CD4-positive, alpha-beta T cell treated with Interleukin-2 at 100 ng/mL for 4 hours (primary cell): ENCODE measurements around the gene PRKD2.

Experiments
- DNase-seq: peaks from one replicate; pipeline ENCODE4 v3.0.0-alpha.2; 2020; ENCODE audit warnings: low spot score

The PRKD2 gene

DNA sequence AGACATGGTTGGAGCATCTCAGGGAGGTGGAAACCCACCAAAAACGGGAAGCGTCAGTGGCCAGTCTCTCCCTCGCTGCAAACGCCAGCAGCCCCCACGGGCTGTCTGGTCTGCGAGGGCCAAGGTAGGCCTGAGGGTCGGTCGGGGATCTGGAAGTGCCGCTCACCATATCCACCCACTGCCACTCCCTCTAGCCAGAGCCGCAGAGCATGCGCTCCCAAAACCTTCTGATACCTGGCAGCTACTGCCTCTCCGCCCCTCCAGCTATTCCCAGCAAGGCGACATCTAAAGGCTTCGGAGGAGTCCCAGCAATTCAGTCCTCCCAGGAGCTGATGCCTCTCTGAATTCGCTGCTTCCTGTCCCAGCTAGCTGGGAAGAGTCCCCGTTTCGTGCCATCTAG is 24.5 kb upstream of the PRKD2 start:
- no peak for DNase-seq

DNA sequence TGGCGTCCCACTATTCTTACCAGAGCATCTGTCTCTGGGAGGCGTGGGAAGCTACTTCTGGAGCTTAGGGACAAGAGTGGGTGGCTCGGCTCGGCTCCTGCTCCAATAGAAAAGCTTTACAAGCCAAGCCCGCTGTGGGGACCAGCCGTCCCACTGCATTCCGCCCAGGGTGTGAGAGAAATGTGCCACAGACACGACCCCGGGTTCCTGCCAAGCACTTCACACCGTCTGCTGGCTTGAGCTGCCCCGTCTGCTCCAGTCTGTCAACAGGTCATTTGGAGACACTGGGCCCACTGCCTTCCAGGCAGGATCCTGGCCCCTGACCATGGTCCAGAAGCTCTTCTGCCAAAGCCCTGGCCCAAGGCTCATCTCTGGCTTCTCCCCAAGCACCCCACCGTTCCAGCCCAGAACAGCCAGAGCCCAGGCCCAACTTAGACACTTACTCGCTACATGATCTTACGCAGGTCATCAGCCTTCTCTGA is 22.4 kb upstream of the PRKD2 start:
- DNase-seq = no peak

DNA sequence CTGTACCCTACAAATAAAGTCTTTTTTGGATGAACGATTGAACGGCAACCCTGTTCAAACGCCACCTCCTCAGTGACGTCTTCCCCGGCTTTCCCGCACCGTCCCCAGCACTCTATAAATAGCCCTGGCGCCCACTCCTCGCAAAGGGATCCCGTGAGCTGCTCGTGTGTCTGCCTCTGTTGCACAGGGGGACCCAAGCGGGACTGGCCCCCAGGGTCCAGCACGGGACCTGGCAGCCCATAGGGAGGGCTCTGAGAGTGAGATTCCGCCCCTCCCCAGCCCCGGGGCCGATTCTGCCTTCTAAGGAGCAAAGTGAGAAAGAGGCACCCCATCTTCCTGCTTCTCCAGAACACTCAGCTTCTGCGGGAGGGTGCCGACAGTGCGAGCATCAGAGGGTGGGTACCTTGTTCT is 20.9 kb upstream of the PRKD2 start:
- DNase-seq = no peak

DNA sequence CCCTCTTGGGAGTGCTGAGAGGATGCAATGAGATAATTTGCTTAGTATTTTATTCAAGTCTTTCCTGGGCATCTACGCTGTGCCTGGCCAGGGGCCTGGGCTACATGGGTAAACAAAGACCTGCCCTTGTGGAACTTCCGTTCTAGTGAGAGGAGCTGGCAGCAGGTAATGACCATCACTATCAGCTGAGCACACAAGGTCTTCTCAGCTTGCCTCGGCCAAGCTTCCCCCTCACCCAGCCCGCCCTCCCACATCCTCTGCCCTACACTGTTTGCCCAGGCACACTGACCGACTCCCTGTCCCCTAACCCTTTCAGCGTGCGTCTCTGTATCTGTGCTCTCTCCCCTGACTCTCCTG is 20.4 kb upstream of the PRKD2 start:
- DNase-seq = no peak

DNA sequence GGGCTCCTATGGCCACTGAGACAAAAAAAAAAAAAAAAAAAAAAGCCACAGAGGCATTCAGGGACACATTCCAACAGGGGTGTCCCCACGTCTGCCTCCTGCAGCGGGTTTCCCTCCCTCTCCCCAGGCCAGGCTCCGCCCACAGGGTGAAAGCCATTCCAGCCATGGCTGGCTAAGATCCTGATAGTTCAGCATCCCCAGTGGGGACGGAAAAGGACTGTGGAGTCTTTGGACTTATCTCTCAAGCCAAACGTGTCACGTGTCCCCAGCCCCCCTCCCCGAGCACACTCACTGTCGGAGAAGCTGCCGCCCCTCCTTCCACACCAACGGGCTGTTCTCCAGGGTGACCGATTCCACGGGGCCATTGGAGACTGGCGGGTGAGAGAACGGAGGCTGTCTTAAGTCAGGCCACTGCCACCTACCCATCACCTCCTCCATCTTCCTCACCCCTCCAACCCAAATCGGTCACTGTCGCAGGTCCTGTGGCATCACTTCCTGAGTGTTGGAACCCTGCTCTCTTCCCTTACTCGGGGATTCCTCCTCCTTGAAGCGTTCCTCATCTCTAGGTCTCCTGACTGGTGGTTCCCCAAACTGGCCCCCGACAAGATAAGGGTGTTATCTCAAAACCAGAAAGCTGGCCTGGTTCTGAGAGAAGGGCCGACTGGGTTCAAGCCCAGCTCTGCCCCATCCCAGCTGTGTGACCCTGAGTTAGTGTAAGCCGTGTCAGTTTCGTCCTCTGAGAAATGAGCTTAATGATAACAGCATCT is 19.8 kb upstream of the PRKD2 start:
- no peak for DNase-seq

DNA sequence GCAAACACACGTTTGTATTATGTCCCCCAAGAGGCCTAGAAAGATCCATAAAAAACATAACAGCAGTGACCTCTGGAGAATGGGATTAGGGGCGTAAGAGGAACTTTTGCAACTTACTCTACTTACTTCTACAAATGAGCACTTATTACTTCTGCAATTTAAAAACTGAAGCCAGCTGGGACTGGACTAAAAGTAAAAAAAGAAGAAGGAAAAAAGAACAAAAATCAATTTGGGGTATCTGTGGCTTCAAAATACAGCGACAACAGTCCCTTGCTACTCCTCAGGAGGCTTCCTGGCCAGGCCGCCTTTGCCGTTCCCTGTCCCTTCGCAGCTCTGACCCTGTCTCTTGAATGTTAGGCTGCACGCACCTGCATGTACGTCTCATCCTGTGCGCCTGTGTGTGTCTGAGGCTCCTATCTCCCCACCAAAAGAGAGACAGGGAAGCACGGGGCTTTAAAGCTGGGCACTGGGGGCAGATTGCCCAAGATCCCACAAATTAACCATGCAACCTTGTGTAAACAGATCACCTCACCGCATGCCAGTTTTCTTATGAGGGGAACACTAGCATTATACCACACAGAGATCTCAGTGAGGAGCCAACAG is 16.9 kb upstream of the PRKD2 start:
- DNase-seq = no peak

DNA sequence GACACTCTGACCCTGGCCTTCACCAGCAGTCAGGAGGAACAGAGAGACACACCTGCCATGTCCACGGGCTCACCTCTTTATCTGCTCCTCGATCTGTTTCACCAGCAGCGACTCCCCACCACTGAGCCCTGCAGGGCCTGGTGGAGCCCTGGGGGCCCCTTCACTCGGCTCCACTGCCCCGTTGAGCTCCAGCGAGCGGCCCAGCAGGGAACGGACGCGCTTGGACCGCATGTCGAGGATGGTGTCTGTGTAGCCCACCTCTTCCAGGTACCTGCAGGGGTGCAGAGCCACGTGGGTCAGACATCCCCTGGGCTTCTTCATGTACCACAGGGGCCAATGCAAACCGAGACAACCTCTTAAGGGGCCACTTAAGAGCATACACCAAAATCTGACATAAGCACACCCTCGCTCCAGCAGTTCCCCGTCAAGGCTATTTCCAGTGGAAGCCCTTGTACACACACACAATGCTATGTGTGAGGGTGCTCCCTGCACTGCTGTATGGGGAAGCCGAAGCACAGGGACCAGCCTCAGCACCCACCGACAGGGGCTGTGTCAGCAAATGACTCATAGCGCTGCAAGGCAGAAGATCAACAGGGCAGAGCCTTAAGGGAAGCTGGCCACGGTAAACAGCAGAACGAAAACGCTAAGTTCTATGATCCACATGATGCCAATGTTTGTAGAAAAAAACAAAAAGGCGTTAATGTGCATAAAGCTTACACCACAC is 16.2 kb upstream of the PRKD2 start:
- no peak for DNase-seq

DNA sequence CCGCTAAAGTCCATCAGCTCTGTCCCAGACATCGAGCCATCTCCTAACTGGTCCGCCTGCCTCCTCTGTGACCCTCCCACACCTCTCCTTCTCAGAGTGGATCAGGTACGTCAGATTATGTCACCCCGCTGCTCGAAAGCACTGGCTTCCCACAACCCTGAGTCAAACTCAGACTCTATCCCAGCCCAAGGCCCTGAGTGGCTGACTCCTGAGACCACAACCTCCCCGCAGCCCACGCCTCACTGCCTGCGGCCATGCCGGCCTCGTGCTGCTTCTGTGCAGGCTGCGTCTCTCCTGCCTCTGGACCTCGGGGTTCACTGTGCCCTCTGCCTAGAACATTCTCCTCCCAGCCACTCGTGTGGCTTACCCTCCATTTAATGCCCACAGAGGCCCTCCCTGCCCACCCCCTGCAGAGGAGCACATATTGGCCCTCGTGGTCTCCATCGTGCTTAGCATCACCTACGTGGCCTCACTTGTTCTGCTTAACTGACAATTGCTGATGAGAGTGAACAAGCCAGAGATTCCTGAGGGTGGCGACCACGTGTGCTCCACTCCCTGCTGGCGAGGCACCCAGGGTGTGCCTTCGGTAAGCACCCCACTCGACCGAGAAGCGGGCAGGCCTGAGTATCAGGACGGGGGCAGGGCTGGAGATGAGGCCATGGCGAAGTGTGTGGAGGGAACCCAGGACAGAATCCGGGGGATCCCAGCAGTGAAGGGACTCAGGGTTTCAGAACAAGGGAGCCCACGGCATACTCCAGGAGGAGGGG is 15.4 kb upstream of the PRKD2 start:
- DNase-seq = no peak

DNA sequence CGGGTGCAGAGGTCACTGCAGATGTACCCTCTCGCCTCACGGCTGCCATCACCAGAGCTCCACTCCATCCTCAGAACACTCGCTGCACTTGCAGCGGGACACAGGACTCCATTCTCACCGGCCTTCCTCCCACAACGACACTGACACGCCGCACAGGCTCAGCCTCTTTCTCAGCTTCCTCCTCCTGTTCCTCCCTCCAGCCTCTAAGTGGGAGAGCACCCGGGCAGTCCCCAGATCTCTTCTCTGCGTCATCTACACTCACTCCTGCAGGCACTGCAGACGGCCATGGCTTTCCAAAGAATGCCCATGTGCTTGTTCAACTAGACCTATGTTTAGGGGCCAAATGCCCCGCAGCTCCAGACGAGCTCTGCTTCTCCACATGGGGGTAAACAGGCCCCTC is 14.7 kb upstream of the PRKD2 start:
- DNase-seq = no peak

DNA sequence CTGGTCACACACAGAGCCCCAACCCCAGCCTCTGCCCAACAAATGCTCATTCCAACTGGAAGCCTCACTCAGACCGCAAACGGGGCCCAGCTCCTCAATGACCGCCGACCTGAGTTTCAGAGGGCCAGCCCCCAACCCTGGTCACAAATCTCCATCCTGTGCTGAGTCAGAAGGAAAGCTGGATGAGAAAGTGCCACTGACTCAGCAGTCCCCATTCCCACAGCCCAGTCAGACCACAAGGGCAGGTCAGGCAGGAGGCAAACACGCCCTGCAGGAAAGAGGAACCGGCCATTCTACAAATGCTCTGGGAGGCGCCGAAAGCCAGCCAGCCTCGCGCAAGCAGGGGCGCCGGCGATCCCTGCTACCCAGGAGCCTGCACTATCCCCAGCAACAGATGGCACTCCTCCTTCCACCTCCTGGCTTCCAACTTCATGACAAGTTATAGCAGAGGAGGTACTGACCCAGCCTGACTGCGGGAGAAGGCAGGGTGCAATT is 14.1 kb upstream of the PRKD2 start:
- no peak for DNase-seq

DNA sequence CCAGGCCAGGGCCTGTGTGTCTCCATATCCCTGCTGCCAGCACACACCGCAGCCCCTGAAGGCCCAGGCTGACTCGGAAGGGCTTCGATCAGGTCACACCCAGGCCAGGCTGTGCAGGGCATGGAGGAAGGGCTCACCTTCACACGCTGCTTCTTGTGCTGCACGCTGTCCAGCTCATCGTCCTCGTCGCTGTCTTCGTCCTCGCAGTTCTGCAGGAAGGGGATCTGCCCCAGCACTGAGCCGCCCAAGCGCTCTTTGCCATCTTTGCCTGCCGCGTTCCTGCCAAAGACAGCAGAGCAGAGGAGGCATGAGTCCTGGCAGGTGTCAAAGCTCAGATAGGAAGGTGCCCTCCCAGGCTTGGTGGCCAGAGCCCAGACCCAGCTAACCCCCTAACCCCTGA is 13.7 kb upstream of the PRKD2 start:
- no peak for DNase-seq

DNA sequence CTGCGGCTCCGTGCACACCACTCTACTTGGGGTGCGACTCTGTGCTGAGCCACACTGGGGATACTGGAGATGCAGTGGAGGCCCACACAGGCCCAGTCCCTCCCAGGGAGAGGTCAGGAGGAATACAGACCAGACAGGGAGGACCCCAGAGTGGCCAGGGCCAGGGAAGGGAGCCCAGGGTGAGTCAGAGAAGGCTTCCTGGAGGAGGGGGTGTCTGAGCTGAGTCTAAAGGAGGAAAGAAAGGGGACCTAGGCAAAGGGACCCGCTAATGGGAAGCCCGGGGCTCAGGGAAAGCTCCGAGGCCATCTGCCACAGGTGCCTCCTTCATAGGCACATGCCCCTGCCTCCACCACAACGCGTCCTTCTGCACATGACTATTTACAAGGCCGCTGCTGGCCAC is 13.3 kb upstream of the PRKD2 start:
- no peak for DNase-seq

DNA sequence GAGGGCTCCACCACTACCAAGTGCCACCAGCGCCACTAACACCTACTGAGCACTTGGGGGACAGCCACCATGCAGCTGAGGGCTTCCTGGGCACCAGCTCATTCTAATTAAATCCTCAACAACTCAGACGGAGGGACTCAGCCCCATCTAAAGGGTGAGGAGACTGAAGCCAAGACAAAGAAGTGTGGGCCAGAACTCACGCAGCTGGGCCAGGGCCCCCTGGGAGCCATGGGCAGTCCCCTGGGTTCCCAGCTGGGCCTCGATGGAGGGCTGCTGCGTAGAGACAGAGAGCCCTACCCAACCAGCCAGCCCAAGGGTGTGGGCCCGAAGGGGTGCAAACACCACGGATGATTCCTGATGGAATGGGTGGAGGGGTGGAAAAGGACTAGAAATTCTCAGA is 12.8 kb upstream of the PRKD2 start:
- DNase-seq = no peak

DNA sequence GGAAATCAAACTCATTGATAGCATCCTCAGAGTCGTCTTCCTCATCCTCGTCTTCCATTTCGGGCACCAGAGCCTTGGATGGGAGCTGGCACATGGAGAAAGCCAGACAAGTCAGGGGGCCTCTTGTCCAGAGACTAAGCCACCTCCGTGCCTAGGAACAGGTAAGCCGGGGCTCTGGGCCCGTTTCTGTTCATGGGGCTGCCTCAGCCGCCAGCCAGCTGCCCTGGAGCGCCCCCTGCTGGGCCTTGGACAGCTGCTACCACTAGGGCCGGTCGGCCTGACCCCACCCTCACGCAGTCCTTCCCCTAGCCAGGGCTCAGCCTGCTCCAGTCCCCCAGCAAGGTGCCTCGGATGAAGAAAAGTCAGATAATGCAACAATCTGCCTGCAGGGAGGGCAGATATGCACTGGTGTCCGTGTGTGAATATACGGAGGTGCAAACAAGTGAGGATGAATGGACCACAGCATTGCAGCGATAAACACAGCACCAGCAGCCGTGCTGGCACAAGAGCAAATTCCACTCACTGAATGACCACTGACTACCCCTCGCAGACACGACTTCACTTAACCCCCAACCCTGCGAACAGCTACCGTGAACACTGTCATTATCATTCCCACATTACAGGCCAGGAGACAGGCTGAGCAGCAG is 11.9 kb upstream of the PRKD2 start:
- peak; percentile 83 for DNase-seq

DNA sequence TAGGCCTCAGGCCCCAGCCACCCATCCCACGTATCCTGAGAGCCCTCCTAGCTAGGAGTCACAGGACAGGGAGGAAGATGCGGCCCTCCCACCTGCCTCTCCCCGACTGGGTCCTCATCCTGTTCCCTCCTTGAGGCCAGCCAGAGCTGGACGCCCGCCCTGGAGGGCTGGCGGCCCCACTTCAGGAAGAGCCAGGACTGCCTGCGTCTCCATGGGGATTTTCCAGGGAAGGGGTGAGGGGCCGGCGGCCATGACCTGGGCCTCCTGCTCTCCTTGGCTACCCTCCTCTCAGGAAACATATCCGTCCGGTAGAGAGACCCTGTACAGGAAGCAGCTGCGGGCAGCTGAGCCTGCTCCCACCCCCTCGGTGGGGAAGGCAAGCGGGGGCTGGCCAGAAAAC is 11.3 kb upstream of the PRKD2 start:
- no peak for DNase-seq

DNA sequence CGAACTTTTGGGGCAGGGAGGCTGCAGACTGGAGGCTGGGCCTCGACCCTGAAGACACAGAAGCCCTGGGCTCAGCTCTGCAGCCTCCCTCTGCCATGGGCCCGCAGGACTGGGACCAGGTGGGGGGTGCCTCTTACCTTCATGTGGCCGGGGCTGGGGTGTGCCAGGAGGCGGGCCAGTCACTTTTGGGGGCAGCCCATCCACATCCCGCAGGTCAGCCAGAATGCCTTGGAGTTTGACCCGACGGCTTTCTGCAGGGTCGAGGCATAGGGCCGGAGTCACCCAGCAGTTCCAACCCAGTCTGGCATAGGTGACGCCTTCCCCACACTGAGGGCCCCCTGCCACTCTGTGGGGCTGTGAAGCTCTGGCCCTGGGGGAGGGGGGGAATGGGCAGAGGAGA is 10.8 kb upstream of the PRKD2 start:
- DNase-seq = no peak

DNA sequence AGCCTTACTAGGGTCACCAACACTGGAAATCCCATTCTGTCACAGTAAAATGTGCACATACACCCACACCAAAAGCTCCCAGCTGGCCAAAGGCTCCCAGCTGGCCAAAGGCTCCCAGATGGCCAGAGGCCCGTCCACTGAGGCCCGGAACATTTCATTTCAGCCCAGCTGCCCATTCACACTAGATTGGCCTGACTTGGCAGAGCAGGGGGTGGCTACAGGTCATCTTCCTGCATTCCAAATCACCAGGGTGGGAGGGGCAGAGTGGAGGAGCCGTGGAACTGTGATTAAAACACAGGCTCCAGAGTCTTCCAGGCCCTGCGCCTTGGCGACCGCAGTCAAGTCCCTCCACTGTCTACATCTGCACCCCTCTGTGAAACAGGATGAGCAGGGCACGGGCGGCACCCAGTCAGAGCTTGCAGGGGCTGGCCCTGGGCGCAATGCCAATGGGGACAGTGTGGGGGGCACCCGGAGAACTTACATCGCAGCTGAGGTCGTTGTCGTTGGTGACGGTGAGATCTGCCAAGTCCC is 10.1 kb upstream of the PRKD2 start:
- no peak for DNase-seq

DNA sequence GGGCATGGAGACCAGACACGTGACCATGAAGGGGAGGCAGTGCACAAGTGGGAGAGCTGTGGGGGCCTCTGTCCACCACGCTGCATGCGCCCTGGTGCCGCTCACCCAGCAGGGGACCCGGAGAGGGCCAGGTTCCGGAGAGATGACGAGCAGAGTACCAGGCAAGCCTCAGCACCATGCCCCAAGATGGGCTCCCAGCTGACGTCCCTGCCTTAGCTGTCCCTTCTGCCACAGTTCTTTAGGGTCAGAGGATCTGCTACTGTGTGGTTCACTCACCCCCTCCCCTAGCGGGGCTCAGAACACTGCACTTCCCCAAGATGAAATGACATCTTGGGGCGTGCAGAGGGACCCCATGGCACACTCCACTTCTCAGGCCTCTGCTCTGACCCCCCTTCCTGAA is 9.6 kb upstream of the PRKD2 start:
- no peak for DNase-seq

DNA sequence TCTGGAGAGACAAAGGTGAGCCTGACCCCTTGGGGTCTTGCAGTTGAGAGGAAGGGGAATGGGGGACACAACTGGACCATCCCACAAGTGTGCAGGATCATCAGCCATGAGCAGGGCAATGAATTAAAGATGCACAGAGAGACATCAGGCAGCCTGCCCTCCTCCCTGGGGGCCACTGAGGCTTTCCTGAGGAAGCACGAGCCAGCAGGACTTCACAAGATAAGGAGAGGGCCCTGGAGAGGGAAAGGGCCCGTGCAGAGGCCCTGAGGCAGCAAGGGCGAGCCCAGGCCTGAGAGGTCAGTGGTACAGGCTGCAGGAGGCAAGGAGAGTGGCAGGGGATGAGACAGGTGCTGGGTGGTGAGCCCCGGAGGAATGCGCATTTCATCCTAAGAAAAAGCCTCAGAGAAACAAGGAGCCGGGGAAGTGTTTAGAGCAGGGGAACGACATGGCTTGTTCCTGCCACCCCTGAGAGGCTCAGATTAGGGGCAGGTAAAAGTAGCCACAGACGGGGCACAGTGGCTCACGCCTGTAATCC is 9.0 kb upstream of the PRKD2 start:
- DNase-seq = no peak

DNA sequence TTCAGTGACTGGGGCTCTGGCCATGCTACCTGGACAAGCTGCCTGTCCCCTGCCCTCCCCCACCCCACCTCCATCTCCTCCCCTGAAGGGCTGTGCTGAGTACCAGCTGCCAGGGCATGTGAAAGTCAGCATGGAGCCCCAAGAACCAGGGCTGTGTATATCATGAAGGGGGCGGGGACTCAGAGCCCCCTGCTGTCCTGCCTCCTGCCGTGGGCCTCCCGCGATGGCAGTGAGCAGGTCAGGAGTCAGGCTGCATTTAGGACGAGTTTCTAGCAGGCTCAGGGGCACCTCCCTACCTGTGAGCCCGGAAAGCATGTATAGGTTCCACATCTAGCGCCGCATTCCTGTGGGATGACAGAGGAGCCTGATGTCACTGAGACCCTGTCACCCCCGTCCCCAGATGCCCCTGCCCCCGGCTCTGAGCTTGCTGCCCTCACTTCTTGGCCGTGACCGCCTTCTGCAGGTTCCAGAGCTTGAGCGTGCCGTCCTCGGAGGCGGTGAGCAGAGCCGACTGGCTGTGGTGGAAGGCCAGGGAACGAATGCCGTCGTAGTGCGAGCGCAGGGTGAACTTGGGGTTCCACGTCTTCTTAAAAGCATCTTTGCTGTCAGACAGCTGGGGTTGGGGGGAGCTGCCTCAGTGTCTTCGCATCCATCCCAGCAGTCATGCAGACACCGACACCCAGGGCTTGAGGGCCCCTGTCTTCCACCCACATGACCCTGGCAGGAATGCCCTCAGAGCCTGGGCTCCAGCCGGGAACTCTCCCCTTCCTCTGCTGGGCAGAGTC is 8.3 kb upstream of the PRKD2 start:
- no peak for DNase-seq

DNA sequence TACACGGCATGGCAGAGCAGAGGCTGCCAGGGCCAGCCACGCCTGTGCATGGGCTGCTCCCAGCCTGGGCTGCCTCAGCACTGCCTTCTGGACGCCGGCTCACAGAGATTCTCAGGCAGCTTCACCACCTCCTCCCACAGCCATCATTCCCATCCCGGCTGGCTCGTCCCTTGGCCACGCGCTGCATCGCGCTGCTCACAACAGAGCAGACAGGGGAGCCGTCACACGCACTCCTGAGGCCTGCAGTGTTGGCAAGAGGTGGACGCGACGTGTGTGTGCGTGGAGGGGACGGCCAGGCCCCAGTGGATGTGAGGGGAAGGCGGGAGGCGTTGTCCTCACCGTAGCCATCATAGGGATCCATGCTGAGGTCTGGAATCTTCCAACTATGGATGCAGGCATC is 7.6 kb upstream of the PRKD2 start:
- DNase-seq = no peak
